ENCODE measurements around the gene HNF4A.

The HNF4A gene

DNA sequence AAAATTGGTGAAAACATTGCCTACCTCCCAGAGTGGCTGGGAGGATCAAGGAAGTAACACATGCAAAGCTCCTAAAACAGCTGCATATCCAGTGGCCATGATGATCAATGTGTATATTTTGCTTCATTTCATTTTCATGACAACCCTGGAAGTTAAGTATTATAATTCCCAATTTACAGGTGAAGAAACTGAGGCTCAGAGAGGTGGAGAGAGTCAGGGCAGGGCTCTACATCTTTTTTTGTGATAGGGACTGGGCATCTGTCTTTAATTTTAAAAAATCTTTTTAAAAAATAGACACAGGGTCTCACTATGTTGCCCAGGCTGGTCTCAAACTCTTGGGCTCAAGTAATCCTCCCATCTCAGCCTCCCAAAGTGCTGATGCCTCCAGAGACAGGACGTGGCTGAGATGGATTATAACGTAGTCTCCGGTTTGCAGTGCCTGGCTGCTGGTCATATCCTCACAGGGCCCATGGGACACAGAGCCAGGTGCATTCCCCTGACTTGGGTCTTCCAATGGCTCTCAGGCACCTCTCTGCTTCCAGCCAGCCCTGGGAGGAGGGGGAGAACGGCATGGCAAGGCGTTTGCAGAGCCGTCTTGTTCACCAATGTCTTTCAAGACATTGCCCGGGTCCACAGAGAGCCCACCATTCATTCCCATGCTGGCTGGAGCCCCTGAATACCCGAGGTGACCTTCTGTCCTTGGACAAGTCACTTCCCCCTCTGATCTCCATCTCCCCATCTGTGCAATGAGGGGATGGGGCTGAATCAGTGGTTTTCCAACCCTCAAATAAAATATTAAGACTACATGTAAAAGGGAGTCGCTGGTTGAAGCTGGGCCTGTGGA is 38.3 kb downstream of the HNF4A start:
- no peaks in the 10 kb centered on the region for H3K36me3 ChIP-seq (replicated peaks; ENCODE audit: low read depth, low read length)
- no peak overlapping the region for H3K4me2 ChIP-seq (ENCODE audit: low read length)
- peaks cover 4% of the 10 kb centered on the region; the same call in 1 of the 2 replicates for H3K4me1 ChIP-seq (ENCODE audit: low read length)
- H3K27ac ChIP-seq (ENCODE audit: low read length), result no peak overlapping the region
- TF ChIP-seq, protein P1, sequence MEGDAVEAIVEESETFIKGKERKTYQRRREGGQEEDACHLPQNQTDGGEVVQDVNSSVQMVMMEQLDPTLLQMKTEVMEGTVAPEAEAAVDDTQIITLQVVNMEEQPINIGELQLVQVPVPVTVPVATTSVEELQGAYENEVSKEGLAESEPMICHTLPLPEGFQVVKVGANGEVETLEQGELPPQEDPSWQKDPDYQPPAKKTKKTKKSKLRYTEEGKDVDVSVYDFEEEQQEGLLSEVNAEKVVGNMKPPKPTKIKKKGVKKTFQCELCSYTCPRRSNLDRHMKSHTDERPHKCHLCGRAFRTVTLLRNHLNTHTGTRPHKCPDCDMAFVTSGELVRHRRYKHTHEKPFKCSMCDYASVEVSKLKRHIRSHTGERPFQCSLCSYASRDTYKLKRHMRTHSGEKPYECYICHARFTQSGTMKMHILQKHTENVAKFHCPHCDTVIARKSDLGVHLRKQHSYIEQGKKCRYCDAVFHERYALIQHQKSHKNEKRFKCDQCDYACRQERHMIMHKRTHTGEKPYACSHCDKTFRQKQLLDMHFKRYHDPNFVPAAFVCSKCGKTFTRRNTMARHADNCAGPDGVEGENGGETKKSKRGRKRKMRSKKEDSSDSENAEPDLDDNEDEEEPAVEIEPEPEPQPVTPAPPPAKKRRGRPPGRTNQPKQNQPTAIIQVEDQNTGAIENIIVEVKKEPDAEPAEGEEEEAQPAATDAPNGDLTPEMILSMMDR (IDR thresholded peaks at IDR 0.05; ENCODE audit: low read depth, low read length), result no peak
- TF ChIP-seq EZH2phosphoT487 (IDR thresholded peaks at IDR 0.05; ENCODE audit: low read depth), result no peak
- no peaks in the 10 kb centered on the region for H3K79me2 ChIP-seq (ENCODE audit: low read length)
- H3K9me3 ChIP-seq (ENCODE audit: insufficient read depth, low read length), result no peaks in the 10 kb centered on the region
- H3K4me3 ChIP-seq (ENCODE audit: low read length), result no peak overlapping the region
- no peak overlapping the region for H2AFZ ChIP-seq (ENCODE audit: low read depth, low read length)
- H3K27me3 ChIP-seq (ENCODE audit: low read depth, low read length), result peaks cover 61% of the 10 kb centered on the region
- H4K20me1 ChIP-seq (ENCODE audit: insufficient read depth, low read length), result no peaks in the 10 kb centered on the region
- no peak overlapping the region for H3K9ac ChIP-seq (ENCODE audit: low read length)

DNA sequence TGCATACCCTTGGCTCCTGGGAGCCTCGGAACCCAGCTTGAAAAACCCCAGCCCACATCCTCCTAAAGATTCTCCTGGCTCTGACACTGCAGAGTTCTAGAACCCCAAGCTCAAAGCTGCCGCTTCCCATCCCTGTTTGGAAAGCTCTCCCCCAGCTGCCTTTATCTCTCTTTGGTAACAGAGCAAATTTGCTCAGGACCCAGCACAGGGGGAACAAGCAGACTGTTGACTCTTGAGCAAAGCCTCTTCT is 38.9 kb downstream of the HNF4A start:
- H3K27ac ChIP-seq (ENCODE audit: low read length), result no peak overlapping the region
- H3K4me1 ChIP-seq (ENCODE audit: low read length), result no peaks in the 10 kb centered on the region
- H3K4me2 ChIP-seq (ENCODE audit: low read length), result no peak overlapping the region
- H3K9ac ChIP-seq (ENCODE audit: low read length), result no peak overlapping the region
- no peak overlapping the region for H2AFZ ChIP-seq (ENCODE audit: low read depth, low read length)
- no peaks in the 10 kb centered on the region for H3K79me2 ChIP-seq (ENCODE audit: low read length)
- no peaks in the 10 kb centered on the region for H3K36me3 ChIP-seq (replicated peaks; ENCODE audit: low read depth, low read length)
- H3K9me3 ChIP-seq (ENCODE audit: insufficient read depth, low read length), result no peaks in the 10 kb centered on the region
- TF ChIP-seq, protein P1 (IDR thresholded peaks at IDR 0.05; ENCODE audit: low read depth, low read length), result no peak
- no peak for TF ChIP-seq EZH2phosphoT487 (IDR thresholded peaks at IDR 0.05; ENCODE audit: low read depth)
- H3K27me3 ChIP-seq (ENCODE audit: low read depth, low read length), result peaks cover 58% of the 10 kb centered on the region
- H4K20me1 ChIP-seq (ENCODE audit: insufficient read depth, low read length), result no peaks in the 10 kb centered on the region
- no peak overlapping the region for H3K4me3 ChIP-seq (ENCODE audit: low read length)

DNA sequence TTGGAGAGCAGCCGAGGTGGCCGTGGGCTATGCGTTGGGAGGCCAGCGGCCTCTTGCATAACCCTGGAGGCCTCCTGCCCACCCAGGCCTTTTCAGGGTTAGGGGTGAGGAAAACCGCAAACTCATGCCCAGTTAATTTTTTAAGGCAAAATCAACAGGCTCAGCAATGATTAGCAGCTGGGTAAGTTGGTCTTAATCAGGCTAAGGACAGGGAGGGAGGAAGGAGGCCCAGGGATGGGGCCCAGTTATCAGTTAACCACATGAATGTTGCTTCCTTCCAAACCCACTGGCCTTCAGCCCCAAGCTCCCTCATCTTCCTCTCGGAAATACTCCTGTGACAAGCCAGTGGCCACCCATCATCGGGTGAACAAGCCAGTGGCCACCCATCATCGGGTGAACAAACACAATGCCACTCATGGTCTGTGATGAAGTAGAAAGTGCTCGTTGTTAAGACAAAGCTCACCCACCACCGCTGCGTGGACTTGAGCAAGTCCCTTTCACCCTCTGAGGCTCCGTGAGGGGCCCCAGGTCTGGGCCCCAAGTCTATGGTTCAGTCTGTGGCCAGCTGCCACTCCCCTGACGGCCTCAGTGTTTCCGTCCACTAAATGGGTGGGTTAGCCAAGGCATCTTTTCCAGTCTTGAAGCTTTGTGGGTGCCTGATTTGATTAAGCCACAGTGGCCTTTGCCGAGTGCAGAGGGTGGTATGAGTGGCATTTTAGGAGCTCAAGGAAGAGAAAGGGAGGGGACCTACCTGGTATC is 39.4 kb downstream of the HNF4A start:
- peaks cover 58% of the 10 kb centered on the region for H3K27me3 ChIP-seq (ENCODE audit: low read depth, low read length)
- TF ChIP-seq EZH2phosphoT487 (IDR thresholded peaks at IDR 0.05; ENCODE audit: low read depth), result no peak
- TF ChIP-seq, protein P1 (IDR thresholded peaks at IDR 0.05; ENCODE audit: low read depth, low read length), result no peak

More for the DNA sequence above, 39.4 kb downstream of the HNF4A start:
- Histone ChIP-seq H3K9me3 (ENCODE audit: insufficient read depth, low read length) (no peaks in the 10 kb centered on the region), H3K79me2 (ENCODE audit: low read length) (no peaks in the 10 kb centered on the region), H3K4me2 (ENCODE audit: low read length) (no peak overlapping the region), H3K27ac (ENCODE audit: low read length) (no peak overlapping the region), H3K4me1 (ENCODE audit: low read length) (no peaks in the 10 kb centered on the region), H3K9ac (ENCODE audit: low read length) (no peak overlapping the region), H4K20me1 (ENCODE audit: insufficient read depth, low read length) (no peaks in the 10 kb centered on the region), H3K36me3 (replicated peaks; ENCODE audit: low read depth, low read length) (no peaks in the 10 kb centered on the region), H2AFZ (ENCODE audit: low read depth, low read length) (no peak overlapping the region), H3K4me3 (ENCODE audit: low read length) (no peak overlapping the region)
